ENCODE results near the gene KDELR3.

- TF ChIP-seq, protein P1, sequence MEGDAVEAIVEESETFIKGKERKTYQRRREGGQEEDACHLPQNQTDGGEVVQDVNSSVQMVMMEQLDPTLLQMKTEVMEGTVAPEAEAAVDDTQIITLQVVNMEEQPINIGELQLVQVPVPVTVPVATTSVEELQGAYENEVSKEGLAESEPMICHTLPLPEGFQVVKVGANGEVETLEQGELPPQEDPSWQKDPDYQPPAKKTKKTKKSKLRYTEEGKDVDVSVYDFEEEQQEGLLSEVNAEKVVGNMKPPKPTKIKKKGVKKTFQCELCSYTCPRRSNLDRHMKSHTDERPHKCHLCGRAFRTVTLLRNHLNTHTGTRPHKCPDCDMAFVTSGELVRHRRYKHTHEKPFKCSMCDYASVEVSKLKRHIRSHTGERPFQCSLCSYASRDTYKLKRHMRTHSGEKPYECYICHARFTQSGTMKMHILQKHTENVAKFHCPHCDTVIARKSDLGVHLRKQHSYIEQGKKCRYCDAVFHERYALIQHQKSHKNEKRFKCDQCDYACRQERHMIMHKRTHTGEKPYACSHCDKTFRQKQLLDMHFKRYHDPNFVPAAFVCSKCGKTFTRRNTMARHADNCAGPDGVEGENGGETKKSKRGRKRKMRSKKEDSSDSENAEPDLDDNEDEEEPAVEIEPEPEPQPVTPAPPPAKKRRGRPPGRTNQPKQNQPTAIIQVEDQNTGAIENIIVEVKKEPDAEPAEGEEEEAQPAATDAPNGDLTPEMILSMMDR (optimal IDR thresholded peaks at IDR 0.05 in 1 of 3, IDR thresholded peaks at IDR 0.05 in 1 of 3, conservative IDR thresholded peaks at IDR 0.05 in 1 of 3; ENCODE audit: extremely low read depth in 1 of 3, insufficient read depth in 2 of 3, low read length in 3 of 3): no peak
- no peak for TF ChIP-seq EZH2 (IDR thresholded peaks at IDR 0.05; ENCODE audit: low read length)
These were observed 26.1 kb upstream of the KDELR3 start for GRCh38 chr22:38441620-38442287.

All from keratinocyte (primary cell).